ENCODE measurements around the gene ZNF582. TPM values are rescaled to one million over a fixed set of nuclear protein-coding genes. Genes with fewer than 3 reads are reported as not detected.

ZNF582 gene
- total RNA-seq, 2 donors from 2014 or later = 2.0 to 2.3 TPM

- Histone ChIP-seq H3K27ac (no peak overlapping the region), H3K9me3 (peaks cover 0 to 19% (median 0%) of the 10 kb centered on the region in 3 donors), H3K27me3 (no peaks in the 10 kb centered on the region), H3K4me1 (peaks cover 11% of the 10 kb centered on the region), H3K36me3 (replicated peaks in 1 of 2; ENCODE audit: insufficient read depth in 1 of 2, low read depth in 2 of 2) (peaks cover 7 to 9% of the 10 kb centered on the region in 2 donors), H3K4me3 (no peak overlapping the region)
- TF ChIP-seq, protein P1, sequence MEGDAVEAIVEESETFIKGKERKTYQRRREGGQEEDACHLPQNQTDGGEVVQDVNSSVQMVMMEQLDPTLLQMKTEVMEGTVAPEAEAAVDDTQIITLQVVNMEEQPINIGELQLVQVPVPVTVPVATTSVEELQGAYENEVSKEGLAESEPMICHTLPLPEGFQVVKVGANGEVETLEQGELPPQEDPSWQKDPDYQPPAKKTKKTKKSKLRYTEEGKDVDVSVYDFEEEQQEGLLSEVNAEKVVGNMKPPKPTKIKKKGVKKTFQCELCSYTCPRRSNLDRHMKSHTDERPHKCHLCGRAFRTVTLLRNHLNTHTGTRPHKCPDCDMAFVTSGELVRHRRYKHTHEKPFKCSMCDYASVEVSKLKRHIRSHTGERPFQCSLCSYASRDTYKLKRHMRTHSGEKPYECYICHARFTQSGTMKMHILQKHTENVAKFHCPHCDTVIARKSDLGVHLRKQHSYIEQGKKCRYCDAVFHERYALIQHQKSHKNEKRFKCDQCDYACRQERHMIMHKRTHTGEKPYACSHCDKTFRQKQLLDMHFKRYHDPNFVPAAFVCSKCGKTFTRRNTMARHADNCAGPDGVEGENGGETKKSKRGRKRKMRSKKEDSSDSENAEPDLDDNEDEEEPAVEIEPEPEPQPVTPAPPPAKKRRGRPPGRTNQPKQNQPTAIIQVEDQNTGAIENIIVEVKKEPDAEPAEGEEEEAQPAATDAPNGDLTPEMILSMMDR (IDR thresholded peaks at IDR 0.05) = no peak
- no peak for TF ChIP-seq POLR2A (IDR thresholded peaks at IDR 0.05)
- ATAC-seq = no peak
- intact Hi-C loops (cut with DNase I) = no loop called here
- WGBS, 2 donors = 87 to 90% methylated on average over 4 of the region's 4 CpGs
- DNase-seq = no peak
Observed at GRCh38 chr19:56405062-56405461, 11.7 kb upstream of the ZNF582 start.

- Histone ChIP-seq H3K9me3 (peaks cover 0 to 22% (median 0%) of the 10 kb centered on the region in 3 donors), H3K27me3 (no peaks in the 10 kb centered on the region), H3K36me3 (replicated peaks in 1 of 2; ENCODE audit: insufficient read depth in 1 of 2, low read depth in 2 of 2) (peaks cover 5 to 9% of the 10 kb centered on the region in 2 donors), H3K4me3 (peak overlapping the region in 1 of 2 donors; percentile 67), H3K27ac (no peak overlapping the region), H3K4me1 (peaks cover 11% of the 10 kb centered on the region)
- intact Hi-C loops (cut with DNase I) = no loop called here
- TF ChIP-seq POLR2A (IDR thresholded peaks at IDR 0.05) = no peak
- TF ChIP-seq, protein P1 (IDR thresholded peaks at IDR 0.05) = no peak
- DNase-seq (no peak), ATAC-seq (no peak)
- WGBS, 2 donors = 39 to 59% methylated on average over 9 of the region's 9 CpGs
Observed at GRCh38 chr19:56404705-56405056, 11.3 kb upstream of the ZNF582 start.

GRCh38 chr19:56403764-56404704 is 10.7 kb upstream of the ZNF582 start, which contains the start of gene ZNF583:
ZNF583 (plus strand) TSS chr19:56404332; CDS start chr19:56407115, 2,783 bp downstream.
- peak; percentile 95 to 99 (median 97) for DNase-seq
- intact Hi-C loops (cut with DNase I) = no loop called here
- peak; percentile 98 for ATAC-seq

DNA sequence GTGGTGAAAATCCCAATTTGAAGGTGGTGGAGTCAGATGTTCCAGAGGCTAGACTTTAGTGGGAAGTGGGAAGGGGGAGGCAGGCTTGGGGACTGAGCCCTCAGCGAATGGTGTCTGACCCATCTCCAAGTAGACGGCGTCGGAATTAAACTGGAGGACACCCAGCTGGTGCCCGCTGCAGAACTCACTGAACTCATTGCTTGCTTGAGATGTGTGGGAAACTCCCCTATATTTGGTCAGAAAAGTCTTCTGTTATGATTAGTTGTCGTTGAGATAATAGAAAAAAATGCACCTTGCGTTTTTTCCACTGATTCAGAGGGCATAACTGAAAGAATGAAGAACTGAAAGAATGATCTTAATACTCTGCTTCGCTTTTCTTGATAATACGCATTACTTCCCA is 9.9 kb upstream of the ZNF582 start:
- Histone ChIP-seq H3K9me3 (peaks cover 0 to 17% (median 0%) of the 10 kb centered on the region in 3 donors), H3K27ac (peak overlapping the region in 3 of 4 donors; percentile 78 to 86 (median 86)), H3K4me1 (peaks cover 11% of the 10 kb centered on the region), H3K27me3 (no peaks in the 10 kb centered on the region), H3K4me3 (peak overlapping the region in 1 of 2 donors; percentile 67), H3K36me3 (replicated peaks in 1 of 2; ENCODE audit: insufficient read depth in 1 of 2, low read depth in 2 of 2) (peaks cover under 1 to 4% of the 10 kb centered on the region in 2 donors)
- DNase-seq (no peak), ATAC-seq (no peak)
- 16 to 23% methylated on average over 9 of the region's 9 CpGs for WGBS, 2 donors
- intact Hi-C loops (cut with DNase I) = no loop called here
- no peak for TF ChIP-seq POLR2A (IDR thresholded peaks at IDR 0.05)
- TF ChIP-seq, protein P1 (IDR thresholded peaks at IDR 0.05) = no peak

More at GRCh38 chr19:56403764-56404704, 10.7 kb upstream of the ZNF582 start, which contains the start of gene ZNF583:
- H3K4me3 ChIP-seq = peak within 1 kb of the TSS; percentile 36 to 67
- H3K27me3 ChIP-seq = no peaks in the 10 kb centered on the region
- TF ChIP-seq, protein P1 (IDR thresholded peaks at IDR 0.05) = no peak
- TF ChIP-seq POLR2A (IDR thresholded peaks at IDR 0.05) = peak in 2 of 3 donors; percentile 41 to 47
- H3K27ac ChIP-seq = peak within 1 kb of the TSS; percentile 78 to 86 (median 84)
- H3K36me3 ChIP-seq (replicated peaks in 1 of 2; ENCODE audit: insufficient read depth in 1 of 2, low read depth in 2 of 2) = peaks cover 5 to 8% of the 10 kb centered on the region in 2 donors
- 0 to 1% methylated on average over 24 to 66 of the region's 70 CpGs for WGBS, 2 donors
- H3K9me3 ChIP-seq = peaks cover 0 to 25% (median 0%) of the 10 kb centered on the region in 3 donors
- peaks cover 11% of the 10 kb centered on the region for H3K4me1 ChIP-seq

Data from body of pancreas (tissue), 4 donors.